Measurements from ENCODE around the gene MARK2.
A peak's percentile ranks its signal among the peaks of the same experiment; 100 is the strongest.
"Not testable (repeated sequence)": the region's sequence is repeated elsewhere in the genome, so short reads cannot be mapped to it uniquely, and the experiment has no call there.

The MARK2 gene

GRCh38 chr11:63854696-63855095 lies 15.8 kb downstream of the MARK2 start:
- DNase-seq (ENCODE audit: low spot score), result no peak

GRCh38 chr11:63855975-63856374 lies 17.1 kb downstream of the MARK2 start:
- no peak for DNase-seq (ENCODE audit: low spot score)

GRCh38 chr11:63858628-63859550 lies 20.0 kb downstream of the MARK2 start:
- DNase-seq (ENCODE audit: low spot score), result no peak

GRCh38 chr11:63862923-63863322 lies 24.0 kb downstream of the MARK2 start:
- no peak for DNase-seq (ENCODE audit: low spot score)

- DNase-seq (ENCODE audit: low spot score), result not testable (repeated sequence)
Measured at GRCh38 chr11:63863620-63864019, 24.7 kb downstream of the MARK2 start.

GRCh38 chr11:63866211-63866610 lies 27.3 kb downstream of the MARK2 start:
- no peak for DNase-seq (ENCODE audit: low spot score)

- no peak for DNase-seq (ENCODE audit: low spot score)
Measured at GRCh38 chr11:63867511-63867910, 28.6 kb downstream of the MARK2 start.

GRCh38 chr11:63868399-63869064 lies 29.6 kb downstream of the MARK2 start:
- no peak for DNase-seq (ENCODE audit: low spot score)

GRCh38 chr11:63869171-63869591 lies 30.3 kb downstream of the MARK2 start:
- DNase-seq (ENCODE audit: low spot score), result no peak

GRCh38 chr11:63869683-63870082 lies 30.8 kb downstream of the MARK2 start:
- DNase-seq (ENCODE audit: low spot score), result no peak

GRCh38 chr11:63870351-63871140 lies 31.6 kb downstream of the MARK2 start:
- DNase-seq (ENCODE audit: low spot score), result no peak

- DNase-seq (ENCODE audit: low spot score), result peak; percentile 50
Measured at GRCh38 chr11:63871962-63872799, 33.3 kb downstream of the MARK2 start.

GRCh38 chr11:63872800-63873197 lies 33.9 kb downstream of the MARK2 start:
- no peak for DNase-seq (ENCODE audit: low spot score)

GRCh38 chr11:63873311-63873710 lies 34.4 kb downstream of the MARK2 start:
- DNase-seq (ENCODE audit: low spot score), result no peak

GRCh38 chr11:63874511-63874910 lies 35.6 kb downstream of the MARK2 start:
- DNase-seq (ENCODE audit: low spot score), result no peak

- no peak for DNase-seq (ENCODE audit: low spot score)
Measured at GRCh38 chr11:63875506-63876065, 36.7 kb downstream of the MARK2 start.

GRCh38 chr11:63876616-63877015 lies 37.7 kb downstream of the MARK2 start:
- no peak for DNase-seq (ENCODE audit: low spot score)

GRCh38 chr11:63877658-63878241 lies 38.8 kb downstream of the MARK2 start:
- DNase-seq (ENCODE audit: low spot score), result no peak

GRCh38 chr11:63879598-63880402 lies 40.9 kb downstream of the MARK2 start:
- no peak for DNase-seq (ENCODE audit: low spot score)

GRCh38 chr11:63880403-63880790 lies 41.5 kb downstream of the MARK2 start:
- DNase-seq (ENCODE audit: low spot score), result no peak

Data from LoVo (cell line).